GM11168 (cell line): ENCODE measurements around the gene LMX1B.

Experiments
- in situ Hi-C: fragments of 300-500 bp; cut with MboI; formaldehyde crosslinking; loops from one replicate; pipeline ENCODE4 v1.12.0; 2022; ENCODE audit warnings: low sequenced_read_pairs; ENCODE audit not compliant: unreplicated experiment

The LMX1B gene

GRCh38 chr9:126692041-126692758 is 78.5 kb downstream of the LMX1B start:
- in situ Hi-C loops = no loop called here

- in situ Hi-C loops = no loop called here
Measured at GRCh38 chr9:126692759-126693427, 79.2 kb downstream of the LMX1B start.

DNA sequence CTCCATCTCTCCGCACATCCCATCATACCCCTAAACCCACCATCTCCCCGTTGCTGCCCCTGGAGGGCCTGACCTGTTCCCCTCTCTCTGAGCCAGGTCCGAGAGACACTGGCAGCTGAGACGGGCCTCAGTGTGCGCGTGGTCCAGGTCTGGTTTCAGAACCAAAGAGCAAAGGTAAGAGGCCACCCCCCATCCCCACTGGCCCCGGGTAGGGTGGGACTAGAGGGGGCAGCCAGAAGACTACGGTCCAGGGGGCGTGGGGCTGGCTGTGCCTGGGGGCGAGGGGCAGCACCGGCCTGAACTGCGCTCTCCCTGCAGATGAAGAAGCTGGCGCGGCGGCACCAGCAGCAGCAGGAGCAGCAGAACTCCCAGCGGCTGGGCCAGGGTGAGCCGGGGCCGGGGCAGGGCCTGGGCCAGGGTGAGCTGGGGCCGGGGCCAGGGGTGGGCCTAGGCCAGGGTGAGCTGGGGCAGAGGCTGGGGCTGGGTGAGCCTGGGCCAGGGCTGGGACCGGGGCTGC is 79.8 kb downstream of the LMX1B start:
- in situ Hi-C loops = no loop called here

DNA sequence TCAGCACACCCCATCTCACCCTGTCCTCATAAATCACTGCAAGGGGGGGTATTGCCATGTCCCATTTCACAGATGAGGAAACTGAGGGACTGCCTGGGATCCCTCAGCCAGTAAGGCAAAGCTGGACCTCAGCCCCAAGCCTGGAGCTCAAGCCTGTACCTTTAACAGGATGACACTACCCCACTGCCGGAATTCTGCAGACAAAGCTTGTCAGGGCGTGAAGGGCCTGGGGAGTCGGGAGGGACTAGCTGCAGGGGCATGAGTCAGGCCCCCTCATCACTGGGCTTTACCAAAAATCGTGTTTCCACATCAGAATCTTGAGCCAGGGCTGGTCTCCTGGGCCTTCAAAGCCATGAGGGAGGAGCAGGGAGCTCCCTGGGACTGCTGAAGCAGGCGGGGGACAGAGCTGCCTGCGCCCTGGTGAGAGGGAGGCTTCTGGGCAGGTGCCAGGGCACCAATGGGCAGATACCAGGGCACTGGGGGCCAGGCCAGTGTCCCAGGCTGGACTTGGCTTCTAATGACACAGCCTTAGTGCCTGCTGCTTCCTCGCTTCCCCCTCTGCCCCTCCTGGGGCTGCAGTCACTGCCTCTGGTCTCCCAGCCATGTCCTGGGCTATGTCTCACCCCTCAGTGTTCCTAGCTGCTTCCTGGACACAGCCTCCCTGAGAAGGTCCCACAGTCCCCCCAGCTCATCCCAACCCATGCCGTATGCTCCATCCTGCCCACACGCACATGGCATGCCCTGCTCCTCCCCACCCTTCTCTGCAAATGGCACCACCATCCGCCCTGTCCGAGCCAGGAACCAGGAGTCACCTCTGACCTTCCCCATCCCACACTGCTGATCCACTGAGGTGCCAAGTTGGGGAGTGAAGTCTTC is 80.7 kb downstream of the LMX1B start:
- in situ Hi-C loops = no loop called here

- in situ Hi-C loops = no loop called here
Measured at GRCh38 chr9:126695186-126695585, 81.5 kb downstream of the LMX1B start.

- in situ Hi-C loops = no loop called here
Measured at GRCh38 chr9:126695701-126696400, 82.1 kb downstream of the LMX1B start.

- in situ Hi-C loops = no loop called here
Measured at GRCh38 chr9:126696401-126697145, 82.8 kb downstream of the LMX1B start.

DNA sequence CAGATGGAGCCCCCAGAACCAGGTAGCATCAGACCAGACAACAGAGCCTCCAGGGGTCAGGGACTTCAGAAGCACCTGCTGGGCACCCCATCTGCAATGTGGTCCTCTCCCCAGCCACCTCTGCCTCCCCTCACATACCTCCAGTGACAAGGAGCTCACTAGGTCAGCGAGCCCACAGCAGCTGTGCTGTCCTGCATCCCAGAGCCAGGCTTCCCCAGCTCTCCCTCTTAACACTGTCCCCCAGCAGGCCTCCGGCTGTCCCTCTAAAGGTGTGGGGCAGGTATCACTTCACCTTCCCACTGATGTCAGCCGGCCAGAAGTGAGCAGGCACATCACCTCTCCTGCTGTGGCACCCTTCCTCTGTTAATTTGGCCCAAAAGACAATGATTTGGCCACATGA is 83.6 kb downstream of the LMX1B start:
- in situ Hi-C loops = no loop called here

- in situ Hi-C loops = no loop called here
Measured at GRCh38 chr9:126698251-126698650, 84.5 kb downstream of the LMX1B start.

- in situ Hi-C loops = no loop called here
Measured at GRCh38 chr9:126698756-126699155, 85.0 kb downstream of the LMX1B start.

DNA sequence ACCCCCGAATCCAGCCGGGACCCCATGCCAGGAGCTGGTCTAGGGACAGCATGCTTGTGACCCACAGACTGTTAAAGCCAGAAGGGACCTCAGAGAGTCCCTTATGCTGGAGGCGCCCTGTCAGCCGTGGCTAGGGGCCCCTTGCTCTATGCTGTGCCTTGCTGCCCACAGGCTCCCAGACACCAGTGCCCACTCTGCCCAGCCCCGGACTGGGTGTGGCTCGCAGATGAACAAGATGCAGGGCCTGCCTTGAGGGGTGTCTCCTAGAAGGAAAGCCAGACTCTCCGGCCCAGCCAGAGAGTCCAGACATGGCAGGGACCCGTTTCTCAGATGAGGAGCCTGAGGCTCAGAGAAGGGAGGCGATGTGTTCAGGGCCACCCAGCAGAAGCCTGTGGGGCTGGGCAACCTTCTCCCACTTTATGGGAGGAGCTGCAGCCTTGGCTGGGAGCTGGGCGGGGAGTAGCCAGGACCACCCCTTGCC is 85.7 kb downstream of the LMX1B start:
- in situ Hi-C loops = no loop called here

GRCh38 chr9:126700296-126700695 is 86.6 kb downstream of the LMX1B start:
- in situ Hi-C loops = no loop called here

DNA sequence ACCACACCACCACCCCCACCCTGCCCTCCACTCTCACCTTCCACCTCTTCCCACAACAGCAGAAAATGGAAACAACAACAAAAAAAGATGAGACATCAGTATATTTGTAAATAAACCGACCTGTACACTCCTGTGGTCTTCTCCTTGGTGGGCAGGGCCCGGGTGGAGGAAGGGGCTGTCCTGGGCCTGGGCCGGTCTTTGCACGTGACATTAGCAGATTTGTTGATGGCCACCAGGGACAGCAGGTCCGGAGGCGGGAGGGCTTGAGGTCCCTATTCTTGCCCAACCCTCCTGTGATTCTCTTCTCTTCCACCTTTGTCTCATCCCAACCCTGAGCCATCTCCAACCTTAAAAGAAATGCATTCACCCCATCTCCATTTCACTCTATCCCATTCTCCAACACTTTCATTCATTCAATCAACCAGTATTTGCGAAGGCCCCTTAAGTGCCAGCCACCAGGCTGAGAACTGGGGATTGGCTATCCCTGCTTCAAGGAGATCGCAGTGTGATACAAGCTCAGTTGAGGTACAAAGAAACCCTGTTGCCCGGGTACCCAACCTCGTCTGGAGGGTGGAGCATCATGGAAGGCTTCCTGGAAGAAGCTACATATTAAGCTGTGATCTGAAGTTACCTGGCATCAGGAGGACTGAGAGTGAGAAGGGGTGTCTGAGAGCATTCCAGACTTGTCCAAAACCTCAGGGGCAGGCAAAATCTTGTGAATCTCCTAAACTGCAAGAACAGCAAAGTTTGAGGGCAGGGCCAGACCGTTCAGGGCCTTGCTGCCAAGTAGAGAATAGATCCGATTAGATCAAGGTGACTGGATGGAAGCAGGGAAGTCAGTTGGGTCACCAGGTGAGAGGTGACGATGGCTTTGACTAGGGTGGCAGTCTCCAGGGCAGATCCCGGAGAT is 87.4 kb downstream of the LMX1B start:
- in situ Hi-C loops = no loop called here

DNA sequence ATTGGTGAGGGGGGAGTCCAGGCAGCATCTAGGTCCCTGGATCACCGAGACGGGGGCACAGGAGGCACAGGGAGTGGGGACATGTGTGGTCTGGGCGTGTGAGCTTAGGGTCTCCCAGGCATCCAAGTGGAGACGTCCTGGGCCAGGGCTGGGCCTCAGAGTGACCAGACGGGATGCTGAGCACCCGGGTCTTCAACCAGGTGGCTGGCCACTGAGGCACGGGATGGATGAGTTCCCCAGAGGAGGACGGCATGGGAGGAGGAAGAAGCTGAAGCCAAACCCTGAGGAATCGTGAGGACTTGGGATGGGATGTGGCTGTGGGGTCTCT is 88.0 kb downstream of the LMX1B start:
- in situ Hi-C loops = no loop called here

DNA sequence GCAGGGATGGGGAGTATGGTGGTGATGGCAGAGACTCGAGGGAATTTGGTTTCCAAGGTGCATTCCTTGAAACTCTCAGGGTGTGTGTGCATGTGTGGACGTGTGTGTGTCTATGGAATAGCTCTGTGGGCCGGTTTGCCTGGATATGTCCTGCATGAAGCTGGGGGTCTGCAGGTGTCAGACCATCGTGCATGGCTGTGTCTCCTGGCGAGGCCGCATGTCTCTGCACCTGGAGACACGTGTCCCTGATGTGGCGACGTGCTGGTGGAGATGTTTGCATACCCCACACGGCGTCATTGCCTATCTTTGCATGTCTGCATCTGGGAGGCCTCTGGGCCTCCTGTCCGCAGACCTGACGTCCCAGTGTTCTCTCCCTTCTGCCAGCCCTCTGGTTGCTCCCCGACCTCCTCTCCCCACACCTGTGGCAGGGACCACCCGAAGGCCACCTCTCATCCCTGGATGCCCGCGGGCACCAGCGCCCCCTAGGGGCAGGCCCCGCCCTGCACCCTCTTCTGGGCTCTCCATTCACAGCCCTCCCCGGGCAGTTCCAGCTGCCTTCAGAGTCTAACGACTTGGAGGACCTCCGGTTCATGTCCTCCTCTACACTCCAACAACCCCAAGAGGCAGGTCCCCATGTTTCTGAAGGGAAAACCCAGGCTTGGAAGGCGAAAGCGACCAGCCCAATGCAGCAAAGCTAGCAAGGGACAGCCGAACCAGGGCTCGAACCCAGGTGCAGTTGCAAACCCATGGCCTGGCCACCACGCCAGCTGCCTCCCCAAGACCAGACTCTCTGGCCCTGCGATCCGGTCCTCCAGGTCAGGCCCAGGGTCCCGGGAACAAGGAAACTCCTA is 88.6 kb downstream of the LMX1B start:
- in situ Hi-C loops = no loop called here

- in situ Hi-C loops = no loop called here
Measured at GRCh38 chr9:126703002-126703865, 89.5 kb downstream of the LMX1B start.

GRCh38 chr9:126703866-126704156 is 90.1 kb downstream of the LMX1B start:
- in situ Hi-C loops = no loop called here
